OCI-LY7 (cell line): ENCODE measurements around the gene BFAR. TPM values are rescaled to one million over a fixed set of nuclear protein-coding genes. Genes with fewer than 3 reads are reported as not detected.

Experiments used
- Bru-seq: library from RNA; stranded (reverse); fragments of 400-500 nt; gene quantifications from one replicate; lab custom pipeline; 2021; lab: Mats Ljungman, UMichigan
- BruChase-seq, 2 experiments: library from RNA; stranded (reverse); fragments of 400-500 nt; gene quantifications; one replicate each; lab custom pipeline; 2021; lab: Mats Ljungman, UMichigan
- BruUV-seq: library from RNA; stranded (reverse); fragments of 400-500 nt; replicated peaks from 2 replicates; lab custom pipeline; 2021; lab: Mats Ljungman, UMichigan
- CTCF ChIA-PET: fragments of 300-600 bp; sonication (Branson Sonifier 250); formaldehyde crosslinking; loops from one replicate; lab custom pipeline; 2022; ENCODE audit warnings: antibody characterized with exemption; ENCODE audit not compliant: unreplicated experiment; lab: Charles Lee
- POLR2A ChIA-PET: fragments of 300-600 bp; sonication (Branson Sonifier 250); formaldehyde crosslinking; loops from one replicate; lab custom pipeline; 2022; ENCODE audit warnings: antibody characterized with exemption; lab: Charles Lee
- DNase-seq: peaks from one replicate; pipeline ENCODE4 v3.0.0-alpha.2; 2015; ENCODE audit warnings: low spot score
- H2AFZ ChIP-seq: fragments of 200-600 bp; sonication (generic), shearing (Covaris generic); 2 replicates; pipeline ENCODE4 v1.6.1; 2014; ENCODE audit warnings: mild to moderate bottlenecking, antibody characterized with exemption, low read length, moderate library complexity
- H3K27ac ChIP-seq: fragments of 200-600 bp; sonication (generic); 2 replicates; pipeline ENCODE4 v1.5.1; 2014; ENCODE audit warnings: mixed run types, low read depth, mild to moderate bottlenecking, moderate library complexity, low read length, inconsistent platforms; ENCODE audit not compliant: poor library complexity, severe bottlenecking
- H3K36me3 ChIP-seq: fragments of 200-600 bp; sonication (generic); 2 replicates; pipeline ENCODE4 v1.6.1; 2014; ENCODE audit warnings: mild to moderate bottlenecking, antibody characterized with exemption, low read length, moderate library complexity, mixed read lengths; ENCODE audit not compliant: insufficient read depth
- H3K4me1 ChIP-seq: fragments of 200-600 bp; sonication (generic); 2 replicates; pipeline ENCODE4 v1.5.1; 2014; ENCODE audit warnings: mild to moderate bottlenecking, low read length; ENCODE audit not compliant: insufficient read depth, poor library complexity, severe bottlenecking
- H3K4me2 ChIP-seq: fragments of 200-600 bp; sonication (generic); 2 replicates; pipeline ENCODE4 v1.6.1; 2014; ENCODE audit warnings: mild to moderate bottlenecking, low read length
- H3K4me3 ChIP-seq: fragments of 200-600 bp; sonication (generic); 2 replicates; pipeline ENCODE4 v1.5.1; 2014; ENCODE audit warnings: mild to moderate bottlenecking, low read depth, low read length; ENCODE audit not compliant: poor library complexity, severe bottlenecking
- H3K79me2 ChIP-seq: fragments of 200-600 bp; sonication (generic); 2 replicates; pipeline ENCODE4 v1.6.1; 2016; ENCODE audit warnings: low read depth, mild to moderate bottlenecking, low read length, moderate library complexity, mixed read lengths; ENCODE audit not compliant: insufficient read depth
- H3K9me2 ChIP-seq: fragments of 200-600 bp; sonication (generic); 2 replicates; pipeline ENCODE4 v1.6.1; 2016; ENCODE audit warnings: mild to moderate bottlenecking, low read length, mixed read lengths; ENCODE audit not compliant: insufficient read depth
- H3K9me3 ChIP-seq: fragments of 200-600 bp; sonication (generic); 2 replicates; pipeline ENCODE4 v1.6.1; 2014; ENCODE audit warnings: mild to moderate bottlenecking, mixed run types, low read length, mixed read lengths
- H4K20me1 ChIP-seq: fragments of 200-600 bp; sonication (generic); 2 replicates; pipeline ENCODE4 v1.6.1; 2014; ENCODE audit warnings: mild to moderate bottlenecking, antibody characterized with exemption, low read length, moderate library complexity, mixed read lengths; ENCODE audit not compliant: insufficient read depth
- EZH2phosphoT487 ChIP-seq: fragments of 200-600 bp; sonication (generic); IDR thresholded peaks from 2 replicates; pipeline ENCODE4 v1.6.1; 2018; ENCODE audit warnings: low read depth, borderline replicate concordance, mild to moderate bottlenecking, mixed run types, antibody characterized with exemption, low read length, moderate library complexity, mixed read lengths
- intact Hi-C: fragments of 100-400 bp; cut with micrococcal nuclease; formaldehyde crosslinking; loops from one replicate; pipeline ENCODE4 v1.10.0; 2022; ENCODE audit not compliant: unreplicated experiment
- long read RNA-seq: library from polyadenylated mRNA; stranded (forward); transcript quantifications from one replicate; pipeline ENCODE4 v2.0.0, GENCODE V29; 2022
- total RNA-seq, 2 experiments: library from RNA; depleted of rRNA in 1 of 2; stranded (reverse); fragments of >200 nt in 1 of 2; shearing (Covaris generic) in 1 of 2; gene quantifications; 2 replicates each; pipeline ENCODE4 v1.2.3, GENCODE V29; 2014 to 2022
- TF ChIP-seq, protein P1 (sequence below): fragments of 200-600 bp; sonication (generic); conservative IDR thresholded peaks from 2 replicates; pipeline ENCODE4 v1.5.1; 2014; ENCODE audit warnings: mild to moderate bottlenecking, antibody characterized with exemption, low read length, moderate library complexity, mixed read lengths

The BFAR gene
- total RNA-seq (2014; rRNA removed; shearing (Covaris generic)): 34.4 and 36.7 TPM in 2 replicates
- 63.4 and 69.7 TPM in 2 replicates for total RNA-seq (2022)
- percentile 80 among the genes with signal in this experiment for Bru-seq, nascent RNA
- percentile 76 among the genes with signal in this experiment for BruChase-seq, experiment 1, labeled RNA remaining after a 6-hour chase
- percentile 83 among the genes with signal in this experiment for BruChase-seq, experiment 2, labeled RNA remaining after a 2-hour chase
- long read RNA-seq, transcript BFAR-201 (8 exons, 3,039 nt): major isoform, 26 of 57 reads
- long read RNA-seq, transcript BFAR-203 (4 exons, 1,414 nt): minor isoform, 5 of 57 reads
- long read RNA-seq, partial matches to known transcripts: 12 of 57 reads
- long read RNA-seq, other reads (novel, unspliced or antisense): 12 of 57 reads

DNA sequence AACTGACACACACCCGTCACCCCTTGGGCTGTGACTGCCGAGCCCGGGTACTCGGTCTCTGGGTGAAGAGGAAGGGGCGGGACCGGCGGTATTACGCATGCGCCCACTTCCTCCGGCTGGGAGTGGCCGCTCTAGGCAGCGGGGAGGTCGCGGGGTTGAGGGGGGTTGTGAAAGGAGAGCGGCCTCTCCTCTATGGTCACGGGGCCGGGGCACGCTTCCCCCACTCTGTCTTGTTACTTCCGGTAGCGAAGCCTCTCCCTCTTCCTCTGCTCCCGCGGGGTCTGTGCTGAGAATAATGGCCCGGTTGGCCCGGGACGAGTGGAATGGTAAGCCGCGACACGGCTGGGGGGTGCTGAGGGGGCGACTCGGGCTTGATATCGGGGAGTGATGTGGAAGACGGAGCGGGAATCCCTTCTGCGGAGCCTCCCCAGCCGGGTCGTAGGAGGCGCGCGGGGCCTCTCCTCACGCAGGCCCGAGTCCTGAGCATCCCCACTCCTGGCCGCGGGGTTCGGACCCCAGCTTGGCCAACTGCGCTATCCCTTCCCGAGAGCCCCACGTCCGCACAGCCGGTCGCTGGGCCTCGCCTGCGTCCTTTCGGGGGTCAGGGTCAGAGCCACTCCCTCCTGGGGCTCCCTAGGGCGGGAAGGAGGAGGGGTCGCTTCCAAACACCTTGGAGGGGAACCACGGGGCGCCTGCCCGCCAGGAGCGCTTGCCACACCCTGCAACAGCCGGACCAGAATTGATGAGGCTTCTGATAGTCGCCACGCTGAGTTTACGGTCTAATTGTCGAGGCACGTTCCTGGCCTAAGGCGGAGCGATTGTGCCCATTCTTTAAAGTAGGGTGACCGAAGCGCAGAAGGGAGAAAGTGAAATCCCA lies at the start of gene BFAR:
TSS of gene BFAR (plus strand) at position 259 of the 877 bp plus-strand sequence. CDS start 11,396 bp downstream, outside the sequence.
- TF ChIP-seq, protein P1, sequence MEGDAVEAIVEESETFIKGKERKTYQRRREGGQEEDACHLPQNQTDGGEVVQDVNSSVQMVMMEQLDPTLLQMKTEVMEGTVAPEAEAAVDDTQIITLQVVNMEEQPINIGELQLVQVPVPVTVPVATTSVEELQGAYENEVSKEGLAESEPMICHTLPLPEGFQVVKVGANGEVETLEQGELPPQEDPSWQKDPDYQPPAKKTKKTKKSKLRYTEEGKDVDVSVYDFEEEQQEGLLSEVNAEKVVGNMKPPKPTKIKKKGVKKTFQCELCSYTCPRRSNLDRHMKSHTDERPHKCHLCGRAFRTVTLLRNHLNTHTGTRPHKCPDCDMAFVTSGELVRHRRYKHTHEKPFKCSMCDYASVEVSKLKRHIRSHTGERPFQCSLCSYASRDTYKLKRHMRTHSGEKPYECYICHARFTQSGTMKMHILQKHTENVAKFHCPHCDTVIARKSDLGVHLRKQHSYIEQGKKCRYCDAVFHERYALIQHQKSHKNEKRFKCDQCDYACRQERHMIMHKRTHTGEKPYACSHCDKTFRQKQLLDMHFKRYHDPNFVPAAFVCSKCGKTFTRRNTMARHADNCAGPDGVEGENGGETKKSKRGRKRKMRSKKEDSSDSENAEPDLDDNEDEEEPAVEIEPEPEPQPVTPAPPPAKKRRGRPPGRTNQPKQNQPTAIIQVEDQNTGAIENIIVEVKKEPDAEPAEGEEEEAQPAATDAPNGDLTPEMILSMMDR: no peak
- no peak for TF ChIP-seq EZH2phosphoT487

DNA sequence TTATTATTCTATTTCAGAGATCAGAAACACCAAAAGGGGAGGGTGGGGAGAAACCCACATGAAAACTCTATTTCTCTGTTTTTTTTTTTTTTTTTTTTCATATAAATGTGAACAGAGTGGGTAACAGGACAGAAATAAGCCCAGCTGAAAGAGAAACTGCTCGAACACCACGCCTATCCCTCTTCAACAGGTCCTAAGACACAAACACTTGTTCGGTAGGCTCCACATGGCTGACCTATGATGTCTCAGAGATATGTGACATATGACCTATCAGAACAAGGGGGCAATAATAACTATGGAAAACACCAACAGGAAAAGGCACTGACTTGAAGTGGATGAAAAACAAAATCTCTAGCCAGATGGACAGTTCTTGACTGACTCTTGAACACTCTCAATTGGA lies 47.5 kb upstream of the BFAR start:
- no peak for DNase-seq
- peaks cover 100% of the 10 kb centered on the region for H3K36me3 ChIP-seq
- peaks cover 3% of the 10 kb centered on the region; the same call in 1 of the 2 replicates for H3K79me2 ChIP-seq
- POLR2A ChIA-PET: interaction anchor here (0.6 to 0.8 kb wide), 4 partner anchors 11 to 299 kb away, joined by 3 to 4 read pairs (median 4); no protein-coding TSS in a partner anchor
- TF ChIP-seq, protein P1: no peak
- no peak for TF ChIP-seq EZH2phosphoT487
- H3K27ac ChIP-seq: no peak overlapping the region
- no peak overlapping the region for H3K4me3 ChIP-seq
- no peak overlapping the region for H2AFZ ChIP-seq
- no peaks in the 10 kb centered on the region for H3K9me2 ChIP-seq
- H3K9me3 ChIP-seq: peaks cover 9% of the 10 kb centered on the region; the same call in 1 of the 2 replicates
- intact Hi-C loops: no loop called here
- BruUV-seq: no TSS peak
- H4K20me1 ChIP-seq: 0 out of 2 replicates have a peak, but pooled peaks cover 6% of the 10 kb centered on the region
- peaks cover 14% of the 10 kb centered on the region for H3K4me1 ChIP-seq
- no peak overlapping the region for H3K4me2 ChIP-seq
- CTCF ChIA-PET: no interaction called here

More for the DNA sequence above, at the start of gene BFAR:
- Histone ChIP-seq H3K9me3 (no peaks in the 10 kb centered on the region), H4K20me1 (peaks cover 19% of the 10 kb centered on the region), H3K27ac (peak within 1 kb of the TSS; percentile 79), H3K4me1 (peaks cover 40% of the 10 kb centered on the region), H3K4me2 (peak within 1 kb of the TSS; percentile 79), H3K36me3 (peaks cover 36% of the 10 kb centered on the region), H3K79me2 (peaks cover 75% of the 10 kb centered on the region), H2AFZ (peak within 1 kb of the TSS; percentile 44; the same call in 1 of the 2 replicates), H3K4me3 (peak within 1 kb of the TSS; percentile 98), H3K9me2 (no peaks in the 10 kb centered on the region)
- ChIA-PET POLR2A (interaction anchor here (0.6 to 1.3 kb wide), 3 partner anchors 29 to 323 kb away, joined by 3 to 5 read pairs (median 3); no protein-coding TSS in a partner anchor), CTCF (no interaction called here)
- BruUV-seq: TSS peak; percentile 56
- intact Hi-C loops: loop anchor here (1.0 to 2.0 kb wide), 2 partner anchors 27 to 332 kb away; no protein-coding TSS in a partner anchor
- peak; percentile 98 for DNase-seq
